Measurements from ENCODE around the gene OR14K1.
"Not testable (repeated sequence)": the region's sequence is repeated elsewhere in the genome, so short reads cannot be mapped to it uniquely, and the experiment has no call there.

Gene OR14K1

DNA sequence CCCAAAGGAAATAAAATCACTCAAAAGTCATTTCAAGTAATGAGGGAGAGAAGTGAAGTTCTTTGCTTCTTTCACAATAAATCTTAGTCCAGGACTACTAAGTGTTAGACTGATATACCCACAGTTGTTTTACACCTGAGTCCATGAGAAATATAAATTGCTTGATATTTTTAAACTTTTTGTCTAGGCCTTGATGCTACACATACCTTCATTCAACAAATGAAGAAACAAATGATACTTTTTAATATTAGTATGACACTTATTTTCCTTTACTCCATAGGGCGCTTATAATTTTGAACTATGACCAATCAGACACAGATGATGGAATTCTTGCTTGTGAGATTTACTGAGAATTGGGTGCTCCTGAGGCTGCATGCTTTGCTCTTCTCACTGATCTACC, at the start of gene OR14K1:
TSS of gene OR14K1 (plus strand) at position 301 of the 400 bp plus-strand sequence. CDS start at position 301, 0 bp downstream.
- DNase-seq, result no peak

DNA sequence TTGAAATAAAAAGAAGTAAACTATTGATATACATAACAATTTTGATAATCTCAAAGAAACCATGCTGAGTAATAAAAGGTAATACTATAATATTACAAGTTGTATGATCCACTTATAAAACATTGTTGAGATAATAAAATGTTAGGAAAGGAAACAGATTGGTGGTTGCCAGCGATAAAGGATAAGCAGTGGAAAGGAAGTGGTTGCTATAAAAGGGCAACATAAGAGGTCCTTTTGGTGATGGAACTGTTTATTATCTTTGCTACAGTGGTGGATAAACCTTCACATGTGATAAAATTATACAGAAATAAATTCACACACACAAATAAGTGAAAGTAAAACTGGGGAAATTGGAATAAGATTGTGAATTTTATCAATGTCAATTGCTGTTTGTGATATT, 37.1 kb upstream of the OR14K1 start:
- no peak for DNase-seq

DNA sequence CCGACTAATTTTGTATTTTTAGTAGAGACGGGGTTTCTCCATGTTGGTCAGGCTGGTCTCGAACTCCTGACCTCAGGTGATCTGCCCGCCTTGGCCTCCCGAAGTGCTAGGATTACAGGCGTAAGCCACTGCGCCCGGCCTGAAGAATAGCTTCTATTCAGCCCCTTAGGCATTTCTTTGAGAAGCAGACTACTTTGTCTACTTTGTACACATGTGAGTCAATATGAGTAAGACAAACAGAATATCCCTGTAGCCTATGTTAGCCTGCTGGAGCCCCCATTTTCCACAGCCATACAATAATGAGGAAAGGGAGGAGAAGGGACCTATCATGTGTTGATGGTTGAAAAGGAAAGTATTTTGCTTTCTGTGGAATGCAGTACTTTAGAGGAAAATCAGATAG, 27.7 kb upstream of the OR14K1 start:
- not testable (repeated sequence) for DNase-seq

DNA sequence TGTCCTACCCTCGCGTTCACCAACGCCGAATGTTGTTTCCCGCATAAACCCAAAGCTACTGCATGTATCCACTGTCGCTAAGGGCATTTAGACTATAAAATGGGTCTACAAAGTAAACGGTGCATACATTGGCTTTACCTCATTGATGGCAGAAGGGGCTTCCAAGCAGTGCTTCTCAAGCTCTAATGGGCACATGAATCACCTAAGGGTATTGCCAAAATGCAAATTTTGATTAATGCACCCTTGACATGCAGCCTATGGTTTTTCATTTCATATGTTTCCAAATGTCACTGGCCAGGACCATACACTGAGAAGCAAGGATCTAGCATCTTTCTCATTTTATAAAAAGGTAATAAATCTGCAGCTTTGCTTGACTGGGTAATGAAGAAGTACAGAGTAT, 24.7 kb upstream of the OR14K1 start:
- DNase-seq, result no peak

DNA sequence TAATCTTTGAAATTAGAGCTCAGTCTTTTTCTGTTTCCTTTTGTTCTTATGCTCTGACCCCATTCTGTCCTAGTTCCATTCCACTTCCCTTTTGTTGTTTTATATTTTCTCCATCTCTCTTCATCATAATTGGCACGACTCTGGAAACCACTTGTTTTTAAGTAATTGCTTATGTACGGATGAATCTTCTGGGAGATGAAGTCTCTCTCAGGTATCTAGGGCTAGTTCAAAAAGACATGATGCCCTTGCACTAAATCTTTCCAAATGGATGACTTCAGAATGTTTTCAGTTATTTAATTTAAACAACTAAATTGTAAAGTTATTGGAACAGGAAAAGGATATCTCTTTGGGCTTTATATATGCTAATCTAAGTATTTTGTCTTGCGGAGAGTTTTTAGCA, 21.9 kb upstream of the OR14K1 start, which contains the start of gene OR6F1:
TSS of gene OR6F1 (minus strand) at position 101 of the 400 bp plus-strand sequence. CDS start 3,891 bp downstream, outside the sequence.
- no peak for DNase-seq

- no peak for DNase-seq
Observed at GRCh38 chr1:247721222-247721621, 17.2 kb upstream of the OR14K1 start.

- DNase-seq, result no peak
Observed at GRCh38 chr1:247740721-247741120, 2.3 kb downstream of the OR14K1 start.

DNA sequence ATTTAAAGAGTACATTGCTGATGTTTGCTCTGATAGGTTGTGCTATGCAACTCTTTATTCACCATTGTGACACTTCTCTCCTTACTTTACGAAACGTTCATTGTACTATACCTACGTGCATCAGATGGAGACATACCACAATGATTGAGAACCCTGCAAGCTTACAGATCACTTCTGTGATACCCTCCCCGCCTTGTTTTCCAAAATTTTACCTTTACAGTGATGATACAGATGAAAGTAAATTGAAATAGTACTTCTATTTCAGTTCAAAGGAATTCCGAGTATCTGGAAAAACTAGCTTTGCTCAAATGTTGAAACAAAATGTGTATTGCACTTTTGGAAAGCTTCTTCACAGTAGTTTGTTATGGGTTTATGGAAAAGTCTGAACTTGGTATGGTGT, 3.3 kb downstream of the OR14K1 start:
- no peak for DNase-seq

GRCh38 chr1:247742215-247742760, 3.9 kb downstream of the OR14K1 start:
- not testable (repeated sequence) for DNase-seq

DNA sequence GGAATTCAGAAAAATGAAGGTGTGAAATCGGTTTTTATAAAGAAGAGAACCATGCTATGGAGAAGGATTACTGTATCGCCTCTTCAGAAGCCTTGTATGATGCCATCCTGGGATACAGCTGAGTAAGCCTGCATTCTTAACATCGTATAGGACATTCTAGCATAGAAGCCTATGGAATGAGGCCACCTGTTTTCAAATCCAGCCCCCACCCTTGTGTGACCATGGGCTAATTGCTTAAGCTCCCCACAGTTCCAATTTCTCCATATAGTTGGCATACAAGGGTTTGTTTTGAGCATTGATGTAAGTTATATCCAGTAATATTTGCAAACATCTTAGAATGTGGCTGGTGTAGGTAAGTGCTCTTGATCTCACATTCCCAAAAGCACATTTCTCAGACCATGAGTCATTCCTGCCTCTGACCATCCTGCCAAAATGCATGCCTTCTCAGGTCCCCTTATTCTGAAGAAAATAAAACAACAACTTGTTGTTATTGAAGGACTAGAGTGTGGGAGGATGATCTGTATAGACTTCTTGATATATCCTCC, 8.0 kb downstream of the OR14K1 start:
- DNase-seq, result no peak

DNA sequence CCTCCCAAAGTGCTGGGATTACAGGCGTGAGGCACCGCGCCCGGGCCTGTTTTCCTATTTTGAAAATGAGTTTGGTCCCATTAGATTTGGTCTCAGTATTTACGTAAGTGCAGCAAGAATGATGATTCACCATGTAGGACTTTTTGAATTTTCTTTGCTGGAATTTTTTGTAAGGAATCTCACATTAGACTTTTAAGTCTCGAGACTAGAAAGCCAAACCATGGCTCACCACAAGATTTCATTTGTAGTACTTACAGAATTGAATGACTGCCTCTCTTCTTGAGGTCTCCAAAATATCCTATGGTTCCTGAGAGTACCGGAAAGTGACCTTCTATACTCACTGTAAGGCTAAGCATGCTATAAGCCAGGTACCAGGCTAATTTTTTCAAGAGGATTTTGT, 9.2 kb downstream of the OR14K1 start:
- DNase-seq, result no peak

- no peak for DNase-seq
Observed at GRCh38 chr1:247748041-247748440, 9.6 kb downstream of the OR14K1 start, which contains the start of gene OR14A2. OR14A2 (minus strand) TSS chr1:247748141.

- DNase-seq, result no peak
Observed at GRCh38 chr1:247749870-247750269, 11.5 kb downstream of the OR14K1 start.

DNA sequence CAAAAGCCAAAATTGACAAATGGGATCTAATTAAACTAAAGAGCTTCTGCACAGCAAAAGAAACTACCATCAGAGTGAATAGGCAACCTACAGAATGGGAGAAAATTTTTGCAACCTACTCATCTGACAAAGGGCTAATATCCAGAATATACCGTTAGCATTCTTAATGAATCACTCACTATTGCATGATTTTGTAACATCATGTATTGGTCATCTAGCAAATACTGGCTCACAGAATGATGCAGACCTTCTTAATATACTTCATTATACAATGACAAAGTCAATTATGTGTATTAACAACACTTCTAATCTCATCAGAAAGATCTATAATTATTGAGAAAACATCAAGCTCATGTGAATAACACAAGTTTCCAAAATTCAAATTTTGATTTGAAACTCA, 15.9 kb downstream of the OR14K1 start:
- not testable (repeated sequence) for DNase-seq

GRCh38 chr1:247760456-247760855, 22.0 kb downstream of the OR14K1 start, which contains the start of gene OR1C1:
OR1C1 (minus strand) TSS chr1:247760556; CDS start chr1:247758406, 2,150 bp downstream.
- no peak for DNase-seq

DNA sequence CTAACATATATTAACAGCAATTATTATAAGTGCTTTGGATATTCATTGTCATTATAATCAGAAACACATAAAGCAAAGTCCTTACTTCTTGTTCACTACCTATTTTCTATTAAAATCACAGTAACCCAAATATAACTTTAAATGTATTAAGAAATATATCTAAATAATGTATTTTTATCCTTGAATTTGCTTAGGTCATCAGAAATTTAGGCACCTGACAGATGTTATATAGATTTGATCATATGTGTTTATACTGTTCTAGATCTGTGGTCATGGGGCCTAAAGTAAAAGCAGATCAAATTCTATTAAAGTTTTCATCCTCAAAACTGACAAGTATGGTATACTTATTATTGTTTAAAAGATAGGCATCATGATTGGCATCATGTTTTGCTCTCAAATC, 31.2 kb downstream of the OR14K1 start:
- DNase-seq, result no peak
